Hematopoietic multipotent progenitor cell treated with erythropoietin and hydrocortisone succinate and interleukin-3 and kit ligand, for 6 days (in vitro differentiated cells): ENCODE data around the gene TIMM21.

ENCODE experiments used
- DNase-seq: peaks from one replicate; pipeline ENCODE4 v3.0.0-alpha.2; 2015

The TIMM21 gene

GRCh38 chr18:74196220-74197119, 48.1 kb downstream of the TIMM21 start:
- DNase-seq = peak; percentile 85

GRCh38 chr18:74197705-74198341, 49.5 kb downstream of the TIMM21 start:
- DNase-seq = no peak

GRCh38 chr18:74198453-74198852, 50.1 kb downstream of the TIMM21 start:
- no peak for DNase-seq

- no peak for DNase-seq
Measured at GRCh38 chr18:74200780-74201179, 52.5 kb downstream of the TIMM21 start.

DNA sequence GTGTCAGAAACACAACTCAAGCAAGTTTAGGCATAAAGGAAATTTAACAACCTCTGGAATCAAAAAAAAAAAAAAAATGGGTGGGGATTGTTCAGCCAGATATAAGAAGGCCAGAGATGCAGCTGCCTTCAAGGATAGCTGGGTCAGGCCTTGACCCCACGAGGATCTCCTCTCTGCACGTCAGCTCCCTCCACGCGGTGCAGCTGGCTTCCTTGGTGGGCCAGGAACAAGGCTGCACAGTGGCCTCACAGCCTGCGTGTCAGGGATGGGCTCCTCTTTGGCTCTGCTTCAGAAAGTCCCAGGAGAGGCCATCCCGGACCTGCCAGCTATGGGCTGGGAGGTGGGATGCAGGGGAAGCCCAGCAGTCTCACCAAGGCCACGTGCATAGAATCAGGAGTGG, 55.5 kb downstream of the TIMM21 start:
- DNase-seq = no peak

GRCh38 chr18:74204526-74205152, 56.3 kb downstream of the TIMM21 start:
- no peak for DNase-seq
